CD4-positive, alpha-beta T cell treated with Interferon alpha-2 for 1 hour (primary cell): ENCODE measurements around the gene PTPN18.

ENCODE experiments used
- DNase-seq, 2 donors: peaks; one replicate each; pipeline ENCODE4 v3.0.0-alpha.2; 2020 to 2022

Gene PTPN18

GRCh38 chr2:130339885-130340745 lies 15.7 kb upstream of the PTPN18 start:
- no peak for DNase-seq

- peak in 1 of 2 donors; percentile 34 for DNase-seq
Observed at GRCh38 chr2:130341562-130342019, 14.3 kb upstream of the PTPN18 start.

- DNase-seq: peak; percentile 87 to 90
Observed at GRCh38 chr2:130342020-130342532, 13.8 kb upstream of the PTPN18 start.

GRCh38 chr2:130342533-130343275 lies 13.2 kb upstream of the PTPN18 start, which contains the start of gene IMP4:
IMP4 (plus strand) TSS chr2:130342897; CDS start chr2:130342933, 36 bp downstream.
- peak; percentile 97 to 98 for DNase-seq

GRCh38 chr2:130344578-130344977 lies 11.3 kb upstream of the PTPN18 start:
- no peak for DNase-seq

GRCh38 chr2:130345091-130345490 lies 10.8 kb upstream of the PTPN18 start:
- DNase-seq: no peak

- DNase-seq: no peak
Observed at GRCh38 chr2:130345611-130346010, 10.2 kb upstream of the PTPN18 start.

GRCh38 chr2:130346041-130346740 lies 9.7 kb upstream of the PTPN18 start:
- DNase-seq: no peak

GRCh38 chr2:130346741-130347066 lies 9.2 kb upstream of the PTPN18 start:
- DNase-seq: no peak

GRCh38 chr2:130347220-130347925 lies 8.5 kb upstream of the PTPN18 start:
- DNase-seq: no peak

GRCh38 chr2:130349174-130349573 lies 6.7 kb upstream of the PTPN18 start:
- DNase-seq: no peak

GRCh38 chr2:130351711-130352110 lies 4.1 kb upstream of the PTPN18 start:
- DNase-seq: no peak

- DNase-seq: no peak
Observed at GRCh38 chr2:130352237-130352636, 3.6 kb upstream of the PTPN18 start.

- DNase-seq: no peak
Observed at GRCh38 chr2:130353291-130354138, 2.3 kb upstream of the PTPN18 start.

GRCh38 chr2:130354139-130354428 lies 1.8 kb upstream of the PTPN18 start:
- DNase-seq: no peak

- DNase-seq: no peak
Observed at GRCh38 chr2:130355172-130355577, 681 bp upstream of the PTPN18 start.

GRCh38 chr2:130357864-130358263 lies 2.0 kb downstream of the PTPN18 start:
- no peak for DNase-seq

GRCh38 chr2:130358420-130359350 lies 2.8 kb downstream of the PTPN18 start:
- DNase-seq: no peak

GRCh38 chr2:130359466-130359865 lies 3.6 kb downstream of the PTPN18 start:
- DNase-seq: no peak

- DNase-seq: no peak
Observed at GRCh38 chr2:130363479-130363878, 7.6 kb downstream of the PTPN18 start.

- no peak for DNase-seq
Observed at GRCh38 chr2:130365075-130365474, 9.2 kb downstream of the PTPN18 start.
